ENCODE measurements around the gene SLC16A5. TPM values are rescaled to one million over a fixed set of nuclear protein-coding genes. Genes with fewer than 3 reads are reported as not detected.

Gene SLC16A5
- total and polyA plus RNA-seq, 10 of the 15 experiments (the other 5 are each of a cell fraction or from before 2014, with no cell fraction given): 0.03 to 3.1 (median 0.96) TPM

GRCh38 chr17:75116737-75117136 lies 29.0 kb downstream of the SLC16A5 start:
- intact Hi-C loops (cut with micrococcal nuclease; ENCODE audit: unreplicated experiment) (no loop called here), in situ Hi-C loops (cut with MboI) (loop anchor here (5.0 kb wide), 1 partner anchor 296 kb away; no protein-coding TSS in a partner anchor)
- FAIRE-seq: no peak
- ATAC-seq: no peak
- Histone ChIP-seq H3K27ac (ENCODE audit: control insufficient read depth, insufficient read depth) (no peak overlapping the region), H3K9ac (ENCODE audit: control insufficient read depth, insufficient read depth, low read length) (no peak overlapping the region), H2AFZ (ENCODE audit: control insufficient read depth, low read depth, low read length) (no peak overlapping the region), H4K20me1 (ENCODE audit: control insufficient read depth, insufficient read depth) (no peaks in the 10 kb centered on the region), H3K36me3 (ENCODE audit: control insufficient read depth in 2 of 2, insufficient read depth in 2 of 2, low read length in 1 of 2) (peaks cover 0 to 14% of the 10 kb centered on the region in 2 experiments; a peak in 1 of 4 replicates), H3K9me3 (replicated peaks; ENCODE audit: control insufficient read depth, insufficient read depth, low read length) (no peaks in the 10 kb centered on the region; the same call in 2 of the 3 replicates), H3K27me3 (replicated peaks in 1 of 2; ENCODE audit: control insufficient read depth in 2 of 2, insufficient read depth in 2 of 2, low read length in 1 of 2) (no peaks in the 10 kb centered on the region), H3K4me3 (no peak overlapping the region), H3K79me2 (ENCODE audit: control insufficient read depth, insufficient read depth, low read length) (peaks cover 8% of the 10 kb centered on the region), H3K4me2 (ENCODE audit: control insufficient read depth, insufficient read depth) (no peak overlapping the region), H3K4me1 (ENCODE audit: control insufficient read depth, insufficient read depth, low read length) (peaks cover 44% of the 10 kb centered on the region)
- no peak for TF ChIP-seq ZNF207 (IDR thresholded peaks at IDR 0.05; ENCODE audit: borderline replicate concordance)
- no peak for TF ChIP-seq ETV6 (conservative IDR thresholded peaks at IDR 0.05 in 1 of 2, IDR thresholded peaks at IDR 0.05 in 1 of 2; ENCODE audit: borderline replicate concordance in 1 of 2, low read depth in 1 of 2)
- TF ChIP-seq ELK1 (IDR thresholded peaks at IDR 0.05; ENCODE audit: low read depth, low read length): no peak
- no peak for TF ChIP-seq NKRF (conservative IDR thresholded peaks at IDR 0.05)
- TF ChIP-seq LARP7 (IDR thresholded peaks at IDR 0.05): no peak
- TF ChIP-seq CTCF (IDR thresholded peaks at IDR 0.05 in 2 of 3, conservative IDR thresholded peaks at IDR 0.05 in 1 of 3; ENCODE audit: control insufficient read depth in 2 of 3, extremely low read depth in 1 of 3, insufficient read depth in 1 of 3, low read depth in 3 of 3, low read length in 3 of 3): no peak
- no peak for TF ChIP-seq PAX5 (IDR thresholded peaks at IDR 0.05; ENCODE audit: borderline replicate concordance, low read depth, low read length)
- no peak for TF ChIP-seq E2F8 (IDR thresholded peaks at IDR 0.05; ENCODE audit: low read depth, partially characterized antibody)
- no peak for TF ChIP-seq REST (IDR thresholded peaks at IDR 0.05; ENCODE audit: low read depth, low read length)
- CTCF ChIA-PET: interaction anchor here (0.6 to 9.3 kb wide), 11 partner anchors 11 to 306 kb away, joined by 3 to 293 read pairs (median 9); partner anchors contain the start of genes NT5C and NUP85
- RAD21 ChIA-PET (ENCODE audit: unreplicated experiment): interaction anchor here (1.3 to 2.5 kb wide), 4 partner anchors 10 to 85 kb away, joined by 4 to 9 read pairs (median 6); partner anchors contain the start of gene NT5C
- SMC1A ChIA-PET (ENCODE audit: uncharacterized antibody, unreplicated experiment): interaction anchor here (1.2 to 8.1 kb wide), 10 partner anchors 15 to 155 kb away, joined by 3 to 134 read pairs (median 5); partner anchors contain the start of gene NT5C
- WGBS (ENCODE audit: insufficient coverage, insufficient replicate concordance, low lambda C conversion rate, missing lambda C conversion rate): 88% methylated on average over 9 of the region's 9 CpGs
- no TSS peak for BruUV-seq (replicated peaks)
- POLR2A ChIA-PET: interaction anchor here (0.6 to 5.0 kb wide), 4 partner anchors 10 to 55 kb away, joined by 3 to 53 read pairs (median 6); partner anchors contain the start of gene NT5C
- DNase-seq (ENCODE audit: low read depth, low spot score): no peak
